Astrocyte (in vitro differentiated cells and primary cell): Measurements from ENCODE around the gene BSN. TPM values are rescaled to one million over a fixed set of nuclear protein-coding genes. Genes with fewer than 3 reads are reported as not detected.

Experiments used
- DNase-seq: peaks from one replicate; pipeline ENCODE4 v3.0.0-alpha.2; 2010; ENCODE audit warnings: low read depth
- FAIRE-seq: peaks from 2 replicates; lab custom pipeline; 2011; peaks lifted over from hg19 to GRCh38; lab: Jason Lieb, UNC
- H2AFZ ChIP-seq: 2 replicates; pipeline ENCODE4 v1.6.0; 2012; ENCODE audit warnings: low read depth, low read length, inconsistent platforms
- H3K27ac ChIP-seq: 2 replicates; pipeline ENCODE4 v1.5.1; 2011; ENCODE audit warnings: low read depth, low read length, inconsistent platforms
- H3K27me3 ChIP-seq: 2 replicates; pipeline ENCODE4 v1.6.0; 2011; ENCODE audit warnings: low read length, inconsistent platforms; ENCODE audit not compliant: insufficient read depth
- H3K36me3 ChIP-seq: 2 replicates; pipeline ENCODE4 v1.5.1; 2011; ENCODE audit warnings: low read length, inconsistent platforms; ENCODE audit not compliant: insufficient read depth
- H3K4me1 ChIP-seq: 2 replicates; pipeline ENCODE4 v1.5.1; 2011; ENCODE audit warnings: low read length, inconsistent platforms; ENCODE audit not compliant: insufficient read depth
- H3K4me2 ChIP-seq: 2 replicates; pipeline ENCODE4 v1.6.0; 2012; ENCODE audit warnings: low read length, inconsistent platforms
- H3K4me3 ChIP-seq: 2 replicates; pipeline ENCODE4 v1.5.1; 2011; ENCODE audit warnings: low read depth, mild to moderate bottlenecking, low read length, inconsistent platforms; ENCODE audit not compliant: insufficient read depth
- H3K79me2 ChIP-seq: 2 replicates; pipeline ENCODE4 v1.6.0; 2012; ENCODE audit warnings: mild to moderate bottlenecking, low read length, inconsistent platforms; ENCODE audit not compliant: insufficient read depth
- H3K9ac ChIP-seq: 2 replicates; pipeline ENCODE4 v1.6.0; 2012; ENCODE audit warnings: mild to moderate bottlenecking, low read length, inconsistent platforms
- H3K9me3 ChIP-seq: 2 replicates; pipeline ENCODE4 v1.5.1; 2012; ENCODE audit warnings: low read depth, mild to moderate bottlenecking, low read length, inconsistent platforms; ENCODE audit not compliant: insufficient read depth
- H4K20me1 ChIP-seq: 2 replicates; pipeline ENCODE4 v1.6.0; 2012; ENCODE audit warnings: low read length, inconsistent platforms; ENCODE audit not compliant: insufficient read depth
- H3K27ac Mint-ChIP-seq: one replicate; pipeline ENCODE4 v1.8.0; 2021; ENCODE audit warnings: mild to moderate bottlenecking, mixed read lengths; ENCODE audit not compliant: unreplicated experiment
- H3K27me3 Mint-ChIP-seq: one replicate; pipeline ENCODE4 v1.8.0; 2021; ENCODE audit warnings: low read depth, mixed read lengths; ENCODE audit not compliant: unreplicated experiment
- H3K36me3 Mint-ChIP-seq: one replicate; pipeline ENCODE4 v1.8.0; 2021; ENCODE audit warnings: low read depth, mixed read lengths; ENCODE audit not compliant: unreplicated experiment
- H3K4me1 Mint-ChIP-seq: one replicate; pipeline ENCODE4 v1.8.0; 2021; ENCODE audit warnings: low read depth, mixed read lengths; ENCODE audit not compliant: unreplicated experiment
- H3K4me3 Mint-ChIP-seq: one replicate; pipeline ENCODE4 v1.8.0; 2021; ENCODE audit warnings: mild to moderate bottlenecking, moderate library complexity, mixed read lengths; ENCODE audit not compliant: unreplicated experiment
- H3K9me3 Mint-ChIP-seq: one replicate; pipeline ENCODE4 v1.8.0; 2021; ENCODE audit warnings: mild to moderate bottlenecking, mixed read lengths; ENCODE audit not compliant: unreplicated experiment
- CTCF ChIP-seq: IDR thresholded peaks from 2 replicates; pipeline ENCODE4 v1.5.1; 2011; ENCODE audit warnings: low read depth, mild to moderate bottlenecking, inconsistent platforms, low read length, moderate library complexity; ENCODE audit not compliant: insufficient read depth
- EZH2 ChIP-seq: IDR thresholded peaks from 2 replicates; pipeline ENCODE4 v1.6.1; 2012; ENCODE audit warnings: mild to moderate bottlenecking, low read length, inconsistent platforms; ENCODE audit not compliant: insufficient read depth
- total RNA-seq: library from RNA; stranded (reverse); gene quantifications from 2 replicates; pipeline ENCODE4 v1.2.1, GENCODE V29; 2021

BSN gene
- total RNA-seq, 1 donor from 2014 or later = 0.86 TPM

GRCh38 chr3:49630784-49631183 lies 76.5 kb downstream of the BSN start:
- Histone ChIP-seq H4K20me1 (no peaks in the 10 kb centered on the region), H3K4me2 (no peak overlapping the region), H2AFZ (no peak overlapping the region), H3K79me2 (no peaks in the 10 kb centered on the region), H3K27ac (no peak overlapping the region), H3K27me3 (no peaks in the 10 kb centered on the region), H3K9me3 (no peaks in the 10 kb centered on the region), H3K4me1 (peaks cover 11% of the 10 kb centered on the region), H3K9ac (no peak overlapping the region), H3K4me3 (no peak overlapping the region), H3K36me3 (no peaks in the 10 kb centered on the region)
- Mint-ChIP-seq H3K27ac (no peak overlapping the region), H3K4me1 (peaks cover 13% of the 10 kb centered on the region), H3K4me3 (no peak overlapping the region), H3K9me3 (peaks cover 9% of the 10 kb centered on the region), H3K27me3 (no peaks in the 10 kb centered on the region), H3K36me3 (peaks cover 4% of the 10 kb centered on the region)
- no peak for DNase-seq
- FAIRE-seq = no peak
- TF ChIP-seq CTCF (no peak), EZH2 (no peak)

- FAIRE-seq (no peak), DNase-seq (no peak)
- no peak for TF ChIP-seq CTCF
- no peak overlapping the region for H3K4me3 ChIP-seq
- no peaks in the 10 kb centered on the region for H3K27me3 ChIP-seq
- no peaks in the 10 kb centered on the region for H3K9me3 ChIP-seq
- peak overlapping the region; percentile 28 for H3K27ac Mint-ChIP-seq
- no peaks in the 10 kb centered on the region for H3K27me3 Mint-ChIP-seq
- H3K36me3 Mint-ChIP-seq = no peaks in the 10 kb centered on the region
- H3K4me2 ChIP-seq = no peak overlapping the region
- no peak overlapping the region for H3K4me3 Mint-ChIP-seq
- peaks cover 9% of the 10 kb centered on the region for H3K9me3 Mint-ChIP-seq
- H3K4me1 Mint-ChIP-seq = peaks cover 19% of the 10 kb centered on the region
- no peak overlapping the region for H3K27ac ChIP-seq
- no peaks in the 10 kb centered on the region for H3K79me2 ChIP-seq
- no peak overlapping the region for H2AFZ ChIP-seq
- H3K4me1 ChIP-seq = peaks cover 7% of the 10 kb centered on the region
- no peaks in the 10 kb centered on the region for H4K20me1 ChIP-seq
- H3K9ac ChIP-seq = no peak overlapping the region
- no peaks in the 10 kb centered on the region for H3K36me3 ChIP-seq
These were observed 80.5 kb downstream of the BSN start for GRCh38 chr3:49634736-49635135.

GRCh38 chr3:49636883-49637609 lies 82.8 kb downstream of the BSN start:
- Histone ChIP-seq H3K79me2 (no peaks in the 10 kb centered on the region), H4K20me1 (no peaks in the 10 kb centered on the region), H3K9ac (no peak overlapping the region), H3K4me2 (no peak overlapping the region), H3K9me3 (no peaks in the 10 kb centered on the region), H3K27ac (no peak overlapping the region), H2AFZ (no peak overlapping the region), H3K36me3 (no peaks in the 10 kb centered on the region), H3K4me1 (peaks cover 7% of the 10 kb centered on the region), H3K27me3 (no peaks in the 10 kb centered on the region), H3K4me3 (no peak overlapping the region)
- TF ChIP-seq EZH2 (no peak), CTCF (no peak)
- Mint-ChIP-seq H3K27ac (no peak overlapping the region), H3K9me3 (peaks cover 1% of the 10 kb centered on the region), H3K36me3 (no peaks in the 10 kb centered on the region), H3K4me1 (peaks cover 15% of the 10 kb centered on the region), H3K27me3 (no peaks in the 10 kb centered on the region), H3K4me3 (no peak overlapping the region)
- DNase-seq (no peak), FAIRE-seq (no peak)
